NB4 (cell line): Measurements from ENCODE around the gene C13orf46.
"Not testable (repeated sequence)": the region's sequence is repeated elsewhere in the genome, so short reads cannot be mapped to it uniquely, and the experiment has no call there.

Source experiments
- DNase-seq: peaks from one replicate; pipeline ENCODE4 v3.0.0; 2010; ENCODE audit warnings: low read depth
- H3K4me3 ChIP-seq: one replicate; pipeline ENCODE4 v1.5.1; 2011; ENCODE audit warnings: mild to moderate bottlenecking, low read depth, low read length, moderate library complexity
- CTCF ChIP-seq: IDR thresholded peaks from one replicate; pipeline ENCODE4 v1.5.1; 2012; ENCODE audit warnings: low read depth, low read length
- MAX ChIP-seq: IDR thresholded peaks from 2 replicates; pipeline ENCODE4 v1.6.1; 2011; ENCODE audit warnings: low read depth, low read length
- MYC ChIP-seq: IDR thresholded peaks from 2 replicates; pipeline ENCODE4 v1.6.1; 2011; ENCODE audit warnings: low read depth, low read length
- POLR2A ChIP-seq: IDR thresholded peaks from 2 replicates; pipeline ENCODE4 v1.6.1; 2011; ENCODE audit warnings: mild to moderate bottlenecking; ENCODE audit not compliant: insufficient read length; ENCODE audit errors: extremely low read depth

C13orf46 gene

GRCh38 chr13:113915786-113916329 lies 58.0 kb downstream of the C13orf46 start:
- no peak overlapping the region for H3K4me3 ChIP-seq
- TF ChIP-seq POLR2A, result no peak
- TF ChIP-seq CTCF, result no peak
- TF ChIP-seq MYC, result no peak
- no peak for TF ChIP-seq MAX
- DNase-seq, result no peak

GRCh38 chr13:113915012-113915763 lies 58.7 kb downstream of the C13orf46 start:
- TF ChIP-seq MYC (no peak), POLR2A (no peak), CTCF (no peak), MAX (no peak)
- no peak for DNase-seq
- no peak overlapping the region for H3K4me3 ChIP-seq

GRCh38 chr13:113914333-113915011 lies 59.4 kb downstream of the C13orf46 start:
- H3K4me3 ChIP-seq, result no peak overlapping the region
- TF ChIP-seq POLR2A, result no peak
- no peak for DNase-seq

- not testable (repeated sequence) for DNase-seq, H3K4me3 ChIP-seq
Measured at GRCh38 chr13:113913838-113914237, 60.0 kb downstream of the C13orf46 start.

GRCh38 chr13:113913408-113913807 lies 60.5 kb downstream of the C13orf46 start:
- not testable (repeated sequence) for H3K4me3 ChIP-seq, DNase-seq

- no peak for TF ChIP-seq MYC
- TF ChIP-seq CTCF, result no peak
- no peak for TF ChIP-seq POLR2A
- DNase-seq, result no peak
- no peak overlapping the region for H3K4me3 ChIP-seq
Measured at GRCh38 chr13:113912596-113912995, 61.3 kb downstream of the C13orf46 start.

GRCh38 chr13:113907635-113908617 lies 66.0 kb downstream of the C13orf46 start:
- TF ChIP-seq POLR2A (no peak), MYC (no peak), CTCF (no peak), MAX (no peak)
- no peak overlapping the region for H3K4me3 ChIP-seq

More at GRCh38 chr13:113907635-113908617, 66.0 kb downstream of the C13orf46 start:
- DNase-seq, result no peak
